Frontal cortex (tissue), 4 donors: Measurements from ENCODE around the gene ZNF534. TPM values are rescaled to one million over a fixed set of nuclear protein-coding genes. Genes with fewer than 3 reads are reported as not detected.
"Not testable (repeated sequence)": the region's sequence is repeated elsewhere in the genome, so short reads cannot be mapped to it uniquely, and the experiment has no call there.

Experiments used
- DNase-seq, 2 donors: peaks; one replicate each; pipeline ENCODE4 v3.0.0; 2012; ENCODE audit warnings: low spot score in 2 of 2
- FAIRE-seq: peaks from 2 replicates; lab custom pipeline; 2012; peaks lifted over from hg19 to GRCh38; lab: Jason Lieb, UNC
- small RNA-seq: library from RNA; depleted of rRNA; stranded (forward); fragments of <200 nt; gene quantifications from one replicate; pipeline ENCODE3, GENCODE V24; 2014
- total RNA-seq: library from RNA; depleted of rRNA; stranded (reverse); fragments of >200 nt; gene quantifications from one replicate; pipeline ENCODE4 v1.2.3, GENCODE V29; 2014
- donor health status: control.
- donor health status: control.
- donor health status: control.

Gene ZNF534
- total RNA-seq, 1 donor from 2014 or later, result 3.3 TPM

DNA sequence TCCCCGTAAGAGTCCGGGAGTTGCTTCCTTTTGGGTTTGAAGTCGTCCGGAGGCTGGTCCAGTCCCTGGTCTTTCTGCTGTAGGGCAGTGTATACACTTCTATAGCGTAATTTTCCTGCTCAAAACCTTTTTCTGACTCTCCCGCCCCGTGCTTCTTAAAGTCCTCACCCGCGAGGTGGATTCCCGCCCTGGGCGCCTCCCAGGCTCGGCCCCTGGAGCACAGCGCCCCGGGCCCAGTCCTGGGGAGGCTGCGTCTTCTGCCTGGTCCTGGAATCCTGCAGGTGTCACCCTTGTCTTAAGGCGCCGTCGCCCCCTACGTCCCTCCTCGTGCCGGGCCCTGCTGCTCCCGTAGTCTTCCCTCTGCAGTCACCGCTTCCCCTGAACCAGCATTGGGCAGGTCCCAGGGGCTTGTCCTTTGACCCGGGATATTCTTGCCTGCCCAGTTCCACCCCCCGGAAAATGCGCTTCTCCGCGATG, 64.1 kb downstream of the ZNF534 start:
- FAIRE-seq (no peak), DNase-seq (no peak)

DNA sequence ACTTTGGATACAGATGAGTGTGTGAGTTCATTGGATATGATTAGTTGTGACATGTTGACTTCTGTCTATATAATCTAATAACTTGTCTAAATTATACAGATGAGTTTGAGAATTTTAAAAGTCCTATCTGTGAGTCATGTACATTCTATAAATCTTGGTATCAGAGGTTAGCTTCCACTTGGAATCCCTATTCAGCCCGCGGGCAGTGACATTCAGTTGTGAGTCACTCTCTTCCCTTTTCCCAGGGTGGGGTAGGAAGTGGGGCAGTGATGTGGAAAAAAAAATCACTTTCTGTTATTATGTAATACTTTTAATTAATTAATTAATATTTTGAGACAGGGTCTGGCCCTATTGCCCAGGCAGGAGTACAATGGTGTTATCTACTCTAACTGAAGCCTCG, 65.6 kb downstream of the ZNF534 start:
- DNase-seq, result no peak
- FAIRE-seq, result no peak

DNA sequence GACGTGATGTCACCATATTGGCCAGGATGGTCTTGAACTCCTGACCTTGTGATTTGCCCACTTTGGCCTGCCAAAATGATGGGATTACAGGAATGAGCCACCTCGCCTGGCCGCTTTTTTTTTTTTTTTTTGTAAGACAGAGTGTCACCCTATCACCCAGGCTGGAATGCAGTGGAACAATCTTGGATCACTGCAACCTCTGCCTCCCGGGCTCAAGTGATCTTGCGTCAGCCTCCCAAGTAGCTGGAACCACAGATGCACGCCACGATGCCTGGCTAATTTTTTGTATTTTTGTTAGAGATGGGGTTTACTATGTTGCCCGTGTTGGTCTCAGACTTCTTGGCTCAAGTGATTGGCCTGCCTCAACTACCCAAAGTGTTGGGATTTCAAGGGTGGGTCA, 69.6 kb downstream of the ZNF534 start:
- no peak for DNase-seq
- no peak for FAIRE-seq

DNA sequence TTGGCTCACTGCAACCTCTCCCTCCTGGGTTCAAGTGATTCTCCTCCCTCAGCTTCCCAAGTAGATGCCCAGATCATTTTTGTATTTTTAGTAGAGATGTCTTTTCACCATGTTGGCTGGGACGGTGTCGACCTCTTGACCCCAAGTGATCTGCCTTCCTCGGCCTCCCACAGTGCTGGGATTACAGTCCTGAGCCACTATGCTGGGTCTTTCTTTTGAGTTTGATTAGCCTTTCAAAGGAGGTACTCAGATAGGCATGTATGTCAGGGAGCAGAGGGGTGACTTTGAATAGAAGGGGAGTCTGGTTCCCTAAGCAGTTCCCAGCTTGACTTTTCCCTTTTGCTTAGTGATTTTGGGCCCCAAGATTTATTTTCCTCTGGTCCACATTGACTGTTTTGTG, 71.5 kb downstream of the ZNF534 start:
- not testable (repeated sequence) for FAIRE-seq, DNase-seq

DNA sequence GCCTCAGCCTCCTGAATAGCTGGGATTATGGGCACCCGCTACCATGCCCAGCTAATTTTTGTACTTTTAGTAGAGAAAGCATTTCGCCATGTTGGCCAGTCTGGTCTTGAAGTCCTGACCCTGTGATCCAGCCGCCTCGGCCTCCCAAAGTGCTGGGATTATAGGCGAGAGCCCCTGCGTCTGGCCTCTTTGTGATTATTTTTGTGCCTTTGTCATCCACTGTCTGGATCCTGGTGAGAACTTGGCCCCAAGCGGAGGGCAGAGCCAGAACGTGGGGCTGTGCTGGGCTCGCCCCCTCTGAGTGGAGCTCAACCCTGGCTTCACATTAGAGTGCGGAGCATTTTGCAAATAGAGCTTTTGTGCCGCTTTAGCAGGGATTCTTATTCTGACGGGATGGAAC, 72.0 kb downstream of the ZNF534 start:
- FAIRE-seq, DNase-seq: not testable (repeated sequence)

Small RNAs within 50 kb of the gene (small RNA-seq; reads per million reads assigned to genes)
- gene AC010332.1, result not detected

Other genes starting within 250 kb of the ZNF534 start
- gene PPP2R1A, start 239.1 kb upstream of the ZNF534 start, total RNA-seq, result 159 TPM
- 19.2 TPM for gene ZNF766, start 159.6 kb upstream of the ZNF534 start, total RNA-seq
- 11.4 TPM for gene ZNF480, start 132.0 kb upstream of the ZNF534 start, total RNA-seq
- gene ZNF610, start 92.9 kb upstream of the ZNF534 start, total RNA-seq, result 20.0 TPM
- gene ZNF880, start 59.2 kb upstream of the ZNF534 start, total RNA-seq, result 158 TPM
- gene ZNF528, start 31.3 kb upstream of the ZNF534 start, total RNA-seq, result 48.1 TPM
- gene ZNF578, start 24.4 kb downstream of the ZNF534 start, total RNA-seq, result 36.3 TPM
- 17.9 TPM for gene ZNF808, start 98.5 kb downstream of the ZNF534 start, total RNA-seq
- gene ZNF701, start 141.1 kb downstream of the ZNF534 start, total RNA-seq, result 22.4 TPM
- 29.3 TPM for gene ZNF83, start 209.2 kb downstream of the ZNF534 start, total RNA-seq